IMR-90 (cell line): ENCODE data around the gene KDM2B. TPM values are rescaled to one million over a fixed set of nuclear protein-coding genes. Genes with fewer than 3 reads are reported as not detected.
A peak's percentile ranks its signal among the peaks of the same experiment; 100 is the strongest.

Source experiments
- ATAC-seq: fragments of 200-7000 bp; cut with Tn5 transposase; 2 replicates; pipeline ENCODE4 v1.9.1; 2020; ENCODE audit warnings: low read depth, mild to moderate bottlenecking, moderate library complexity
- BruUV-seq: library from RNA; stranded (reverse); fragments of 400-500 nt; replicated peaks from 2 replicates; lab custom pipeline; 2021; lab: Mats Ljungman, UMichigan
- CTCF ChIA-PET: fragments of 300-600 bp; formaldehyde crosslinking; extraction: SDS; loops from one replicate; lab custom pipeline; 2021; ENCODE audit warnings: antibody characterized with exemption; lab: Yijun Ruan, JAX
- POLR2A ChIA-PET: fragments of 300-600 bp; sonication (Branson Sonifier 250); formaldehyde crosslinking; loops from one replicate; lab custom pipeline; 2022; ENCODE audit warnings: antibody characterized with exemption; ENCODE audit not compliant: unreplicated experiment; lab: Charles Lee
- DNase-seq: peaks from one replicate; pipeline ENCODE4 v3.0.0; 2013
- H2AFZ ChIP-seq: replicated peaks from 2 replicates; pipeline ENCODE3; 2013; ENCODE audit warnings: low read length, mild to moderate bottlenecking; ENCODE audit not compliant: poor library complexity
- H2AK5ac ChIP-seq: 2 replicates; pipeline ENCODE4 v1.6.1; 2013; ENCODE audit warnings: low read depth, low read length, inconsistent platforms
- H2AK9ac ChIP-seq: replicated peaks from 2 replicates; pipeline ENCODE3; 2013; ENCODE audit warnings: mild to moderate bottlenecking, low read depth, low read length, moderate library complexity; ENCODE audit not compliant: poor library complexity
- H2BK120ac ChIP-seq: 2 replicates; pipeline ENCODE4 v1.6.1; 2013; ENCODE audit warnings: low read depth, low read length, inconsistent platforms
- H2BK15ac ChIP-seq: 3 replicates; pipeline ENCODE4 v1.6.1; 2013; ENCODE audit warnings: low read depth, low read length, inconsistent platforms
- H2BK20ac ChIP-seq: 2 replicates; pipeline ENCODE4 v1.6.1; 2013; ENCODE audit warnings: low read depth, mild to moderate bottlenecking, inconsistent platforms, low read length, moderate library complexity
- H2BK5ac ChIP-seq: 2 replicates; pipeline ENCODE4 v1.6.1; 2013; ENCODE audit warnings: mild to moderate bottlenecking, low read depth, low read length, inconsistent platforms; ENCODE audit not compliant: poor library complexity, severe bottlenecking
- H3K14ac ChIP-seq: replicated peaks from 2 replicates; pipeline ENCODE4 v1.6.1; 2013; ENCODE audit warnings: low read depth, low read length, inconsistent platforms
- H3K18ac ChIP-seq: 2 replicates; pipeline ENCODE4 v1.6.1; 2013; ENCODE audit warnings: low read depth, low read length, control low read depth
- H3K23ac ChIP-seq: 2 replicates; pipeline ENCODE4 v1.6.1; 2013; ENCODE audit warnings: low read depth, low read length, inconsistent platforms
- H3K27ac ChIP-seq: 2 replicates; pipeline ENCODE4 v1.5.1; 2013; ENCODE audit warnings: mild to moderate bottlenecking, control low read depth, low read length; ENCODE audit not compliant: insufficient read depth
- H3K27me3 ChIP-seq: 2 replicates; pipeline ENCODE4 v1.6.1; 2013; ENCODE audit warnings: low read length; ENCODE audit not compliant: control insufficient read depth, insufficient read depth
- H3K36me3 ChIP-seq: 2 replicates; pipeline ENCODE4 v1.6.1; 2013; ENCODE audit warnings: low read length, mixed read lengths; ENCODE audit not compliant: control insufficient read depth, insufficient read depth
- H3K4ac ChIP-seq: 2 replicates; pipeline ENCODE4 v1.6.1; 2013; ENCODE audit warnings: low read depth, low read length, inconsistent platforms
- H3K4me1 ChIP-seq: 2 replicates; pipeline ENCODE4 v1.6.1; 2013; ENCODE audit warnings: low read length, mixed read lengths; ENCODE audit not compliant: control insufficient read depth, insufficient read depth
- H3K4me2 ChIP-seq: 2 replicates; pipeline ENCODE4 v1.6.1; 2013; ENCODE audit warnings: low read depth, mild to moderate bottlenecking, control low read depth, low read length, moderate library complexity
- H3K4me3 ChIP-seq: 2 replicates; pipeline ENCODE4 v1.5.1; 2013; ENCODE audit warnings: low read depth, mild to moderate bottlenecking, control low read depth, low read length, moderate library complexity; ENCODE audit not compliant: insufficient read depth
- H3K56ac ChIP-seq: 2 replicates; pipeline ENCODE4 v1.6.1; 2013; ENCODE audit warnings: low read length, inconsistent platforms; ENCODE audit not compliant: insufficient read depth; ENCODE audit errors: extremely low read depth
- H3K79me1 ChIP-seq, 2 experiments: 2 replicates each; pipeline ENCODE4 v1.6.1; 2013; ENCODE audit warnings: low read length in 2 of 2, inconsistent platforms in 1 of 2, low read depth in 1 of 2
- H3K9ac ChIP-seq: 2 replicates; pipeline ENCODE4 v1.6.1; 2013; ENCODE audit warnings: low read depth, low read length, control low read depth
- H3K9me1 ChIP-seq: 2 replicates; pipeline ENCODE4 v1.6.1; 2013; ENCODE audit warnings: low read length, inconsistent platforms; ENCODE audit not compliant: insufficient read depth
- H3K9me3 ChIP-seq: 2 replicates; pipeline ENCODE4 v1.6.1; 2013; ENCODE audit warnings: low read length; ENCODE audit not compliant: control insufficient read depth, insufficient read depth
- H4K20me1 ChIP-seq: 2 replicates; pipeline ENCODE4 v1.6.1; 2013; ENCODE audit warnings: low read length, inconsistent platforms; ENCODE audit not compliant: insufficient read depth
- H4K5ac ChIP-seq: 2 replicates; pipeline ENCODE4 v1.6.1; 2013; ENCODE audit warnings: mild to moderate bottlenecking, low read depth, low read length, control low read depth
- H4K8ac ChIP-seq, 2 experiments: 2 replicates each; pipeline ENCODE4 v1.6.1; 2013; ENCODE audit warnings: low read depth in 2 of 2, low read length in 2 of 2, control low read depth in 1 of 2, inconsistent platforms in 1 of 2
- H4K91ac ChIP-seq: 2 replicates; pipeline ENCODE4 v1.6.1; 2013; ENCODE audit warnings: low read depth, low read length, inconsistent platforms; ENCODE audit not compliant: insufficient read depth
- BHLHE40 ChIP-seq: fragments of 150-350 bp; IDR thresholded peaks from 2 replicates; pipeline ENCODE4 v1.6.1; 2016; ENCODE audit warnings: mild to moderate bottlenecking, low read depth, low read length
- CHD1 ChIP-seq: IDR thresholded peaks from 2 replicates; pipeline ENCODE4 v1.6.1; 2012; ENCODE audit warnings: low read depth, low read length, improper control_type of control experiment
- CTCF ChIP-seq: conservative IDR thresholded peaks from 2 replicates; pipeline ENCODE4 v1.5.1; 2012; ENCODE audit warnings: mild to moderate bottlenecking, low read depth, low read length, improper control_type of control experiment
- ELK1 ChIP-seq: fragments of 150-350 bp; IDR thresholded peaks from 2 replicates; pipeline ENCODE4 v1.6.1; 2016; ENCODE audit warnings: low read depth, mild to moderate bottlenecking, low read length, moderate library complexity, borderline replicate concordance
- FOS ChIP-seq: fragments of 150-350 bp; IDR thresholded peaks from 2 replicates; pipeline ENCODE4 v1.6.1; 2016; ENCODE audit warnings: low read depth, low read length
- MAFK ChIP-seq: IDR thresholded peaks from 2 replicates; pipeline ENCODE4 v1.6.1; 2012; ENCODE audit warnings: low read depth, low read length, improper control_type of control experiment
- MAZ ChIP-seq: IDR thresholded peaks from 2 replicates; pipeline ENCODE4 v1.6.1; 2012; ENCODE audit warnings: low read depth, mild to moderate bottlenecking, low read length, improper control_type of control experiment, moderate library complexity, borderline replicate concordance
- MXI1 ChIP-seq: IDR thresholded peaks from 2 replicates; pipeline ENCODE4 v1.6.1; 2012; ENCODE audit warnings: low read depth, mild to moderate bottlenecking, low read length, moderate library complexity, borderline replicate concordance
- NFE2L2 ChIP-seq: fragments of 150-350 bp; IDR thresholded peaks from 2 replicates; pipeline ENCODE4 v1.6.1; 2016; ENCODE audit warnings: low read depth, mild to moderate bottlenecking, low read length
- POLR2A ChIP-seq: IDR thresholded peaks from 2 replicates; pipeline ENCODE4 v1.6.1; 2012; ENCODE audit warnings: mild to moderate bottlenecking, low read depth, low read length
- RAD21 ChIP-seq: IDR thresholded peaks from 2 replicates; pipeline ENCODE4 v1.6.1; 2012; ENCODE audit warnings: low read length, improper control_type of control experiment
- RCOR1 ChIP-seq: IDR thresholded peaks from 2 replicates; pipeline ENCODE4 v1.6.1; 2012; ENCODE audit warnings: mild to moderate bottlenecking, low read length, improper control_type of control experiment; ENCODE audit not compliant: insufficient replicate concordance
- RFX5 ChIP-seq: IDR thresholded peaks from 2 replicates; pipeline ENCODE4 v1.8.0; 2012; ENCODE audit warnings: low read depth, mild to moderate bottlenecking, low read length, moderate library complexity
- SMC3 ChIP-seq: fragments of 150-350 bp; IDR thresholded peaks from 2 replicates; pipeline ENCODE4 v1.6.1; 2016; ENCODE audit warnings: low read depth, mild to moderate bottlenecking, antibody characterized with exemption, low read length, moderate library complexity
- USF2 ChIP-seq: fragments of 150-350 bp; IDR thresholded peaks from 2 replicates; pipeline ENCODE4 v1.6.1; 2017; ENCODE audit warnings: mild to moderate bottlenecking, antibody characterized with exemption, low read length, low read depth
- WGBS, 2 experiments: methylation state at CpG; one replicate each; pipeline versions ENCODE4 v1.1.5 to v1.1.7; 2013; ENCODE audit warnings: missing lambda C conversion rate in 2 of 2; ENCODE audit not compliant: insufficient read length in 1 of 2; ENCODE audit errors: extremely low coverage in 2 of 2; 5-methylcytosine and 5-hydroxymethylcytosine counted together
- dilution Hi-C: fragments of 300-500 bp; cut with HindIII; formaldehyde crosslinking; loops from one replicate; pipeline ENCODE4 v1.14.3; 2018; ENCODE audit warnings: low sequenced_read_pairs; ENCODE audit not compliant: unreplicated experiment
- in situ Hi-C: fragments of 300-500 bp; cut with MboI; formaldehyde crosslinking; loops from 3 replicates; pipeline ENCODE4 v1.14.3; 2019; ENCODE audit warnings: low sequenced_read_pairs, inconsistent platforms, mixed read lengths
- intact Hi-C: fragments of 100-400 bp; cut with micrococcal nuclease; formaldehyde crosslinking; loops from 2 replicates; pipeline ENCODE4 v1.10.0; 2022
- polyA plus RNA-seq, 3 experiments: library from polyadenylated mRNA; depleted of rRNA; stranded (reverse); fragments of >200 nt; gene quantifications; 2 replicates each; pipeline ENCODE4 v1.2.3, GENCODE V29; 2012; ENCODE audit warnings: low replicate concordance in 1 of 3
- total RNA-seq: library from RNA; depleted of rRNA; stranded (reverse); fragments of >200 nt; gene quantifications from 2 replicates; pipeline ENCODE4 v1.2.3, GENCODE V29; 2012

KDM2B gene
- total and polyA plus RNA-seq, 2 of the 4 experiments (the other 2 are of a cell fraction): 22.6 to 24.2 TPM

- ChIA-PET POLR2A (interaction anchor here (0.5 to 0.9 kb wide), 7 partner anchors 40 to 763 kb away, joined by 3 to 16 read pairs (median 4); no protein-coding TSS in a partner anchor), CTCF (interaction anchor here (0.8 to 1.4 kb wide), 3 partner anchors 27 to 793 kb away, joined by 3 to 6 read pairs (median 5); no protein-coding TSS in a partner anchor)
- H2AK5ac ChIP-seq: no peak overlapping the region
- H3K27ac ChIP-seq: peak overlapping the region; percentile 96
- H3K9ac ChIP-seq: peak overlapping the region; percentile 56
- peak overlapping the region; percentile 5 for H2AK9ac ChIP-seq
- no TSS peak for BruUV-seq
- WGBS, 2 experiments: 0% methylated on average over 9 of the region's 53 CpGs; no CpG with 5 or more reads in 1 of the 2 experiments
- H3K9me3 ChIP-seq: no peaks in the 10 kb centered on the region
- H3K27me3 ChIP-seq: no peaks in the 10 kb centered on the region
- peak overlapping the region; percentile 6; the same call in 1 of the 2 replicates for H3K18ac ChIP-seq
- H3K4me3 ChIP-seq: peak overlapping the region; percentile 64
- peaks cover 8% of the 10 kb centered on the region; the same call in 1 of the 2 replicates for H3K36me3 ChIP-seq
- H3K9me1 ChIP-seq: peaks cover 8% of the 10 kb centered on the region
- DNase-seq: no peak
- H4K20me1 ChIP-seq: no peaks in the 10 kb centered on the region
- ATAC-seq: no peak
- H3K4ac ChIP-seq: peak overlapping the region; percentile 63
- peak overlapping the region; percentile 53 to 62; a peak in 2 of 4 replicates for H4K8ac ChIP-seq
- H3K4me1 ChIP-seq: peaks cover 26% of the 10 kb centered on the region
- H3K23ac ChIP-seq: no peak overlapping the region
- peak overlapping the region; percentile 91 for H2BK5ac ChIP-seq
- H2BK20ac ChIP-seq: no peak overlapping the region
- no peak overlapping the region for H2BK120ac ChIP-seq
- H3K56ac ChIP-seq: 0 out of 2 replicates have a peak overlapping the region, but pooled peaks have one; percentile 22
- H4K91ac ChIP-seq: peak overlapping the region; percentile 57; the same call in 1 of the 2 replicates
- dilution Hi-C loops: no loop called here
- H2BK15ac ChIP-seq: no peak overlapping the region
- no peak overlapping the region for H3K14ac ChIP-seq
- peak overlapping the region; percentile 87 for H2AFZ ChIP-seq
- peak overlapping the region; percentile 92 for H3K4me2 ChIP-seq
- in situ Hi-C loops: no loop called here
- intact Hi-C loops: no loop called here
- peaks cover 28 to 58% of the 10 kb centered on the region in 2 experiments for H3K79me1 ChIP-seq
- no peak overlapping the region for H4K5ac ChIP-seq
- TF ChIP-seq CHD1: no peak
- no peak for TF ChIP-seq SMC3
- TF ChIP-seq MAFK: no peak
- TF ChIP-seq ELK1: no peak
- TF ChIP-seq RFX5: no peak
- TF ChIP-seq FOS: no peak
- TF ChIP-seq MXI1: no peak
- no peak for TF ChIP-seq RAD21
- TF ChIP-seq NFE2L2: no peak
- no peak for TF ChIP-seq CTCF
- TF ChIP-seq POLR2A: no peak
- no peak for TF ChIP-seq RCOR1
- TF ChIP-seq MAZ: no peak; the same call in 1 of the 2 replicates
- no peak for TF ChIP-seq BHLHE40
- TF ChIP-seq USF2: no peak
Measured at GRCh38 chr12:121579190-121579791, 1.5 kb downstream of the KDM2B start.
